Gastrocnemius medialis (tissue), 4 donors: ENCODE data around the gene DPEP3.

Experiments
- POLR2A ChIP-seq, 2 donors: fragments of 450-650 bp; IDR thresholded peaks; one replicate each; pipeline ENCODE4 v1.6.1; 2017; ENCODE audit warnings: antibody characterized with exemption in 2 of 2, mild to moderate bottlenecking in 2 of 2, moderate library complexity in 2 of 2
- TF ChIP-seq, protein P1 (sequence below), 5 experiments: fragments of 450-650 bp in 3 of 5; fragments of 200-600 bp in 2 of 5; sonication (generic) in 2 of 5; IDR thresholded peaks in 4 of 5; conservative IDR thresholded peaks in 1 of 5; 1 replicate in 4 of 5; 2 replicates in 1 of 5; pipeline ENCODE4 v1.5.1; 2016 to 2019; ENCODE audit warnings: antibody characterized with exemption in 5 of 5, mild to moderate bottlenecking in 3 of 5, moderate library complexity in 3 of 5

DNA sequence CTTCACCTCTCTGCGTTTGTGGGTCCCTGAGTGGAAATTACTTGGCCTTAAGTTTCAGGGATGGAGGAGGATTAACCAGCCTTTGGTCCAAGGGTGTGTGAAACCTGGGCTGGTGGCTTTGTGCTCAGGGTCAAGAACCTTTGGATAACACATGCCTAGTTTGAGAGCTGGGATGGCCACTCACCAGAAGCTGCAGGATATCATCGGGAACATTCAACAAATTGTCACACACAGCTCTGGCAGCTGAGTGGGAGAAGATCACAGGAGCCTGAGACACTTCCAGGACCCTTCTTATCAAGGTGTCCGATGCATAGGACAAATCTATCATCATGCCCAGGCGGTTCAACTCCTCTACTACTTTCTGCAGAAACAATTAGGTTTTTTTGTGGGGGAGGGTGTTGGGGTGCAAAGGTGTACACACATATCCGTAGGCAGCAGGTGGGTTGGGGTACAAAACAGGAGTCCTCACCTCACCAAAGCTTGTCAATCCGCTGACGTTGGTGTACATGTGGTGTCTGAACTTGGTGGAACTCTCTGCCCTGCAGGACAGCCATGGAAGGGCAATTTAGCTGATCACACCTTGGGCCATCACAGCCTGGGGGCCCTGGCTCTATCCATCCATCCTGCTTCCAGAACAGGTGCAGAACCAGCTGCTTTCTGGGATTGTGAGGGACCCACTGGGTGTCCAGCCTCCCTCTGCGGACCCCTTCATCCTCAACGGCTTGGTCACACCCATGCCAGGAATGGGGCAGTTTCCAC lies 2.7 kb downstream of the DPEP3 start:
- no peak for TF ChIP-seq POLR2A (IDR thresholded peaks at IDR 0.05)
- TF ChIP-seq, protein P1, sequence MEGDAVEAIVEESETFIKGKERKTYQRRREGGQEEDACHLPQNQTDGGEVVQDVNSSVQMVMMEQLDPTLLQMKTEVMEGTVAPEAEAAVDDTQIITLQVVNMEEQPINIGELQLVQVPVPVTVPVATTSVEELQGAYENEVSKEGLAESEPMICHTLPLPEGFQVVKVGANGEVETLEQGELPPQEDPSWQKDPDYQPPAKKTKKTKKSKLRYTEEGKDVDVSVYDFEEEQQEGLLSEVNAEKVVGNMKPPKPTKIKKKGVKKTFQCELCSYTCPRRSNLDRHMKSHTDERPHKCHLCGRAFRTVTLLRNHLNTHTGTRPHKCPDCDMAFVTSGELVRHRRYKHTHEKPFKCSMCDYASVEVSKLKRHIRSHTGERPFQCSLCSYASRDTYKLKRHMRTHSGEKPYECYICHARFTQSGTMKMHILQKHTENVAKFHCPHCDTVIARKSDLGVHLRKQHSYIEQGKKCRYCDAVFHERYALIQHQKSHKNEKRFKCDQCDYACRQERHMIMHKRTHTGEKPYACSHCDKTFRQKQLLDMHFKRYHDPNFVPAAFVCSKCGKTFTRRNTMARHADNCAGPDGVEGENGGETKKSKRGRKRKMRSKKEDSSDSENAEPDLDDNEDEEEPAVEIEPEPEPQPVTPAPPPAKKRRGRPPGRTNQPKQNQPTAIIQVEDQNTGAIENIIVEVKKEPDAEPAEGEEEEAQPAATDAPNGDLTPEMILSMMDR (IDR thresholded peaks at IDR 0.05 in 4 of 5, conservative IDR thresholded peaks at IDR 0.05 in 1 of 5): no peak
